Panc1 (cell line): ENCODE results near the gene PLCB1. TPM values are rescaled to one million over a fixed set of nuclear protein-coding genes. Genes with fewer than 3 reads are reported as not detected.

Experiments used
- ATAC-seq: fragments of 200-7000 bp; cut with Tn5 transposase; 2 replicates; pipeline ENCODE4 v1.9.1; 2020; ENCODE audit warnings: mild to moderate bottlenecking, moderate library complexity
- BruUV-seq: library from RNA; stranded (reverse); fragments of 400-500 nt; replicated peaks from 2 replicates; lab custom pipeline; 2021; lab: Mats Ljungman, UMichigan
- CTCF ChIA-PET: fragments of 300-600 bp; sonication (Branson Sonifier 250); formaldehyde crosslinking; loops from one replicate; lab custom pipeline; 2022; ENCODE audit warnings: antibody characterized with exemption; lab: Charles Lee
- POLR2A ChIA-PET: fragments of 300-600 bp; sonication (Branson Sonifier 250); formaldehyde crosslinking; loops from one replicate; lab custom pipeline; 2022; ENCODE audit warnings: antibody characterized with exemption; lab: Charles Lee
- DNase-seq: peaks from one replicate; pipeline ENCODE4 v3.0.0-alpha.2; 2010; ENCODE audit warnings: low read depth, low spot score
- H3K27ac ChIP-seq: 2 replicates; pipeline ENCODE4 v1.5.1; 2011; ENCODE audit warnings: mild to moderate bottlenecking, low read length, inconsistent platforms
- H3K27me3 ChIP-seq: fragments of 200-500 bp; sonication (Bioruptor generic); 2 replicates; pipeline ENCODE4 v1.6.0; 2014; ENCODE audit warnings: low read length, inconsistent platforms; ENCODE audit not compliant: control insufficient read depth, insufficient read depth
- H3K36me3 ChIP-seq: fragments of 200-500 bp; sonication (Bioruptor generic); 2 replicates; pipeline ENCODE4 v1.5.1; 2014; ENCODE audit warnings: inconsistent platforms, mild to moderate bottlenecking, low read length, moderate library complexity; ENCODE audit not compliant: control insufficient read depth, insufficient read depth
- H3K4me1 ChIP-seq: 2 replicates; pipeline ENCODE4 v1.5.1; 2011; ENCODE audit warnings: inconsistent platforms, mild to moderate bottlenecking, low read length, moderate library complexity; ENCODE audit not compliant: control insufficient read depth, insufficient read depth
- H3K4me3 ChIP-seq, 2 experiments: 2 replicates each; pipeline ENCODE4 v1.5.1; 2011 to 2012; ENCODE audit warnings: low read depth in 2 of 2, low read length in 2 of 2, mild to moderate bottlenecking in 2 of 2, inconsistent platforms in 1 of 2, moderate library complexity in 1 of 2
- H3K9me3 ChIP-seq: fragments of 200-500 bp; sonication (Bioruptor generic); 2 replicates; pipeline ENCODE4 v1.5.1; 2014; ENCODE audit warnings: low read depth, mild to moderate bottlenecking, inconsistent platforms, low read length, moderate library complexity; ENCODE audit not compliant: control insufficient read depth, insufficient read depth
- CTCF ChIP-seq: fragments of 450-650 bp; IDR thresholded peaks from 2 replicates; pipeline ENCODE4 v1.5.1; 2017; ENCODE audit warnings: mild to moderate bottlenecking
- POLR2AphosphoS5 ChIP-seq: IDR thresholded peaks from 2 replicates; pipeline ENCODE4 v1.6.1; 2012; ENCODE audit warnings: mild to moderate bottlenecking, low read depth, low read length, moderate library complexity
- REST ChIP-seq, 2 experiments: IDR thresholded peaks; 2 replicates each; pipeline ENCODE4 v1.6.1; 2011 to 2012; ENCODE audit warnings: low read depth in 2 of 2, control low read depth in 1 of 2, low read length in 1 of 2, mild to moderate bottlenecking in 1 of 2, moderate library complexity in 1 of 2; ENCODE audit not compliant: insufficient read depth in 1 of 2
- SIN3A ChIP-seq: IDR thresholded peaks from 2 replicates; pipeline ENCODE4 v1.6.1; 2012; ENCODE audit warnings: low read depth, mild to moderate bottlenecking, low read length, moderate library complexity, borderline replicate concordance; ENCODE audit not compliant: insufficient read depth
- TCF7L2 ChIP-seq: IDR thresholded peaks from 2 replicates; pipeline ENCODE4 v1.6.1; 2011; ENCODE audit warnings: mild to moderate bottlenecking, low read depth, low read length, inconsistent platforms
- in situ Hi-C: cut with HindIII; loops from 2 replicates; pipeline ENCODE4 v1.10.0; 2016; ENCODE audit warnings: low sequenced_read_pairs, low pct_unique_long_range_greater_than_20kb
- intact Hi-C: fragments of 100-400 bp; cut with micrococcal nuclease; formaldehyde crosslinking; loops from one replicate; pipeline ENCODE4 v1.10.0; 2022; ENCODE audit not compliant: unreplicated experiment
- total RNA-seq: library from RNA; stranded (reverse); gene quantifications from one replicate; pipeline ENCODE4 v1.2.1, GENCODE V29; 2021; ENCODE audit not compliant: unreplicated experiment

Gene PLCB1
- total RNA-seq, 1 experiment from 2014 or later, result 0.59 TPM

- ChIA-PET POLR2A (no interaction called here), CTCF (no interaction called here)
- no peaks in the 10 kb centered on the region for H3K4me1 ChIP-seq
- no peak for ATAC-seq
- in situ Hi-C loops, result no loop called here
- H3K4me3 ChIP-seq, result no peak overlapping the region
- intact Hi-C loops, result no loop called here
- no peak for DNase-seq
- H3K27ac ChIP-seq, result no peak overlapping the region
- TF ChIP-seq TCF7L2, result no peak
- TF ChIP-seq CTCF, result no peak
- TF ChIP-seq POLR2AphosphoS5, result no peak
- TF ChIP-seq SIN3A, result no peak
- no TSS peak for BruUV-seq
- H3K36me3 ChIP-seq, result no peaks in the 10 kb centered on the region
- no peaks in the 10 kb centered on the region for H3K27me3 ChIP-seq
- H3K9me3 ChIP-seq, result no peaks in the 10 kb centered on the region
Measured at GRCh38 chr20:8402798-8403197, 270.7 kb downstream of the PLCB1 start.

GRCh38 chr20:8404912-8405635 is 273.0 kb downstream of the PLCB1 start:
- no peak for ATAC-seq
- POLR2A ChIA-PET, result no interaction called here

More at GRCh38 chr20:8404912-8405635, 273.0 kb downstream of the PLCB1 start:
- TF ChIP-seq REST (IDR thresholded peaks at IDR 0.05; ENCODE audit: insufficient read depth in 1 of 2, low read depth in 2 of 2, low read length in 1 of 2), result no peak
- no peak for TF ChIP-seq SIN3A
- in situ Hi-C loops (no loop called here), intact Hi-C loops (no loop called here)
- no peak for DNase-seq
- CTCF ChIA-PET, result no interaction called here
- no peaks in the 10 kb centered on the region for H3K27me3 ChIP-seq
- H3K4me3 ChIP-seq, result no peak overlapping the region
- no peak overlapping the region for H3K27ac ChIP-seq
- no peaks in the 10 kb centered on the region for H3K36me3 ChIP-seq
- no peaks in the 10 kb centered on the region for H3K4me1 ChIP-seq
- BruUV-seq, result no TSS peak
- H3K9me3 ChIP-seq, result no peaks in the 10 kb centered on the region
